ENCODE data around the gene RGS9. TPM values are rescaled to one million over a fixed set of nuclear protein-coding genes. Genes with fewer than 3 reads are reported as not detected.

RGS9 gene
- total and polyA plus RNA-seq, 10 of the 15 experiments (the other 5 are each of a cell fraction or from before 2014, with no cell fraction given) = 1.1 to 10.6 (median 5.6) TPM

DNA sequence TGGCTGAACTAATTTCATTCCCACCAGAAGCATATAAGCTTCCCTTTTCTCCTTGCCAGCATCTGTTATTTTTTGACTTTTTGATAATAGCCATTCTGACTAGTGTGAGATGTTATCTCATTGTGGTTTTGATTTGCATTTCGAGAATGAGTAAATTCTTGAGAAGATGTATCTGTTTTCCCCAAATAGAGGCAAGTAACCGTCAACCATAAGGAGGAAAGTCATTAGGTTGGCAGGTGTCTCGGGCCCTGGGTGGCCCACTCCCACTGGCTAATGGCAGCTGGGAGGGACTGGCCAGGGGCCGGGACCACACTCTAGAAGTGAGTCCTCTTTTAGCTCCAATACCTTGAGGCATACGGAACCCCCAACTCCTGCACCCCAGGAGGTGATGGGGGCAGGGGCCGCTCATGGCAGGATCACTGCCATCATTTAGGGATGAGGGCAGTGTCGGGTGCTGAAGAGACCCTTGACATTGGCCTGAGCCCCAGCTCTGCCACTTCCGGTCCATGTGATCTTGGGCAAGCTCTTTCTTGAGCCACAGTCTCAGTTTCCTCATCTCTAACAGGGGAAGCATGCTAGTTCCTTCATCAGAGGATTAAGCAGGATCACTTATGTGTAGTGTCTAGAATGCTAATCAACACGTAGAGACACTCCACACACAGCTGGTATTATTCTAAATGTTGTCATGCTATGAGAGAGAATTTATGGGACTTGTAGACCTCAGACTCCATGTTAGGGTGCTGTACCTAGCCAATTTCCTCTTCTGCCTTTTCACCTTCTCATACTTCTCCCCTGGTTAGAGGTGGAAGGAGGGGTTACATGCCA, 44.3 kb downstream of the RGS9 start (continued):
- TF ChIP-seq SP1 (IDR thresholded peaks at IDR 0.05; ENCODE audit: low read depth, low read length) (peak; percentile 13), ESRRA (IDR thresholded peaks at IDR 0.05; ENCODE audit: low read length) (no peak), IKZF1 (conservative IDR thresholded peaks at IDR 0.05) (peak; percentile 97), SMAD1 (IDR thresholded peaks at IDR 0.05; ENCODE audit: low read depth, partially characterized antibody) (no peak), ZBED1 (IDR thresholded peaks at IDR 0.05; ENCODE audit: borderline replicate concordance) (peak; percentile 91), POLR2AphosphoS5 (IDR thresholded peaks at IDR 0.05; ENCODE audit: low read length) (peak; percentile 61; the same call in 1 of the 2 replicates), NR2C1 (IDR thresholded peaks at IDR 0.05) (no peak), TBL1XR1 (IDR thresholded peaks at IDR 0.05; ENCODE audit: low read depth, low read length) (peak; percentile 75; the same call in 1 of the 2 replicates), HDAC2 (IDR thresholded peaks at IDR 0.05) (0 out of 2 replicates have a peak, but pooled peaks have one; percentile 82), GABPA (IDR thresholded peaks at IDR 0.05; ENCODE audit: low read depth) (0 out of 2 replicates have a peak, but pooled peaks have one; percentile 38), PAX5 (IDR thresholded peaks at IDR 0.05; ENCODE audit: borderline replicate concordance, low read depth, low read length) (no peak), ZNF207 (IDR thresholded peaks at IDR 0.05; ENCODE audit: borderline replicate concordance) (0 out of 2 replicates have a peak, but pooled peaks have one; percentile 65), BACH1 (IDR thresholded peaks at IDR 0.05; ENCODE audit: borderline replicate concordance) (peak; percentile 69; the same call in 1 of the 2 replicates), YY1 (IDR thresholded peaks at IDR 0.05; ENCODE audit: low read depth, low read length) (peak; percentile 81; the same call in 1 of the 2 replicates), KAT2A (conservative IDR thresholded peaks at IDR 0.05; ENCODE audit: control insufficient read depth, low read depth, low read length) (no peak)
- TF ChIP-seq, protein P1, sequence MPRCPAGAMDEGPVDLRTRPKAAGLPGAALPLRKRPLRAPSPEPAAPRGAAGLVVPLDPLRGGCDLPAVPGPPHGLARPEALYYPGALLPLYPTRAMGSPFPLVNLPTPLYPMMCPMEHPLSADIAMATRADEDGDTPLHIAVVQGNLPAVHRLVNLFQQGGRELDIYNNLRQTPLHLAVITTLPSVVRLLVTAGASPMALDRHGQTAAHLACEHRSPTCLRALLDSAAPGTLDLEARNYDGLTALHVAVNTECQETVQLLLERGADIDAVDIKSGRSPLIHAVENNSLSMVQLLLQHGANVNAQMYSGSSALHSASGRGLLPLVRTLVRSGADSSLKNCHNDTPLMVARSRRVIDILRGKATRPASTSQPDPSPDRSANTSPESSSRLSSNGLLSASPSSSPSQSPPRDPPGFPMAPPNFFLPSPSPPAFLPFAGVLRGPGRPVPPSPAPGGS (IDR thresholded peaks at IDR 0.05; ENCODE audit: borderline replicate concordance, insufficient read depth, low read depth, low read length, poor library complexity, severe bottlenecking) = no peak
- TF ChIP-seq, protein P2, sequence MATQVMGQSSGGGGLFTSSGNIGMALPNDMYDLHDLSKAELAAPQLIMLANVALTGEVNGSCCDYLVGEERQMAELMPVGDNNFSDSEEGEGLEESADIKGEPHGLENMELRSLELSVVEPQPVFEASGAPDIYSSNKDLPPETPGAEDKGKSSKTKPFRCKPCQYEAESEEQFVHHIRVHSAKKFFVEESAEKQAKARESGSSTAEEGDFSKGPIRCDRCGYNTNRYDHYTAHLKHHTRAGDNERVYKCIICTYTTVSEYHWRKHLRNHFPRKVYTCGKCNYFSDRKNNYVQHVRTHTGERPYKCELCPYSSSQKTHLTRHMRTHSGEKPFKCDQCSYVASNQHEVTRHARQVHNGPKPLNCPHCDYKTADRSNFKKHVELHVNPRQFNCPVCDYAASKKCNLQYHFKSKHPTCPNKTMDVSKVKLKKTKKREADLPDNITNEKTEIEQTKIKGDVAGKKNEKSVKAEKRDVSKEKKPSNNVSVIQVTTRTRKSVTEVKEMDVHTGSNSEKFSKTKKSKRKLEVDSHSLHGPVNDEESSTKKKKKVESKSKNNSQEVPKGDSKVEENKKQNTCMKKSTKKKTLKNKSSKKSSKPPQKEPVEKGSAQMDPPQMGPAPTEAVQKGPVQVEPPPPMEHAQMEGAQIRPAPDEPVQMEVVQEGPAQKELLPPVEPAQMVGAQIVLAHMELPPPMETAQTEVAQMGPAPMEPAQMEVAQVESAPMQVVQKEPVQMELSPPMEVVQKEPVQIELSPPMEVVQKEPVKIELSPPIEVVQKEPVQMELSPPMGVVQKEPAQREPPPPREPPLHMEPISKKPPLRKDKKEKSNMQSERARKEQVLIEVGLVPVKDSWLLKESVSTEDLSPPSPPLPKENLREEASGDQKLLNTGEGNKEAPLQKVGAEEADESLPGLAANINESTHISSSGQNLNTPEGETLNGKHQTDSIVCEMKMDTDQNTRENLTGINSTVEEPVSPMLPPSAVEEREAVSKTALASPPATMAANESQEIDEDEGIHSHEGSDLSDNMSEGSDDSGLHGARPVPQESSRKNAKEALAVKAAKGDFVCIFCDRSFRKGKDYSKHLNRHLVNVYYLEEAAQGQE (IDR thresholded peaks at IDR 0.05; ENCODE audit: low read depth, low read length) = no peak
- TF ChIP-seq, protein P3, sequence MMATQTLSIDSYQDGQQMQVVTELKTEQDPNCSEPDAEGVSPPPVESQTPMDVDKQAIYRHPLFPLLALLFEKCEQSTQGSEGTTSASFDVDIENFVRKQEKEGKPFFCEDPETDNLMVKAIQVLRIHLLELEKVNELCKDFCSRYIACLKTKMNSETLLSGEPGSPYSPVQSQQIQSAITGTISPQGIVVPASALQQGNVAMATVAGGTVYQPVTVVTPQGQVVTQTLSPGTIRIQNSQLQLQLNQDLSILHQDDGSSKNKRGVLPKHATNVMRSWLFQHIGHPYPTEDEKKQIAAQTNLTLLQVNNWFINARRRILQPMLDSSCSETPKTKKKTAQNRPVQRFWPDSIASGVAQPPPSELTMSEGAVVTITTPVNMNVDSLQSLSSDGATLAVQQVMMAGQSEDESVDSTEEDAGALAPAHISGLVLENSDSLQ (IDR thresholded peaks at IDR 0.05) = peak; percentile 43
- TF ChIP-seq, protein P4, sequence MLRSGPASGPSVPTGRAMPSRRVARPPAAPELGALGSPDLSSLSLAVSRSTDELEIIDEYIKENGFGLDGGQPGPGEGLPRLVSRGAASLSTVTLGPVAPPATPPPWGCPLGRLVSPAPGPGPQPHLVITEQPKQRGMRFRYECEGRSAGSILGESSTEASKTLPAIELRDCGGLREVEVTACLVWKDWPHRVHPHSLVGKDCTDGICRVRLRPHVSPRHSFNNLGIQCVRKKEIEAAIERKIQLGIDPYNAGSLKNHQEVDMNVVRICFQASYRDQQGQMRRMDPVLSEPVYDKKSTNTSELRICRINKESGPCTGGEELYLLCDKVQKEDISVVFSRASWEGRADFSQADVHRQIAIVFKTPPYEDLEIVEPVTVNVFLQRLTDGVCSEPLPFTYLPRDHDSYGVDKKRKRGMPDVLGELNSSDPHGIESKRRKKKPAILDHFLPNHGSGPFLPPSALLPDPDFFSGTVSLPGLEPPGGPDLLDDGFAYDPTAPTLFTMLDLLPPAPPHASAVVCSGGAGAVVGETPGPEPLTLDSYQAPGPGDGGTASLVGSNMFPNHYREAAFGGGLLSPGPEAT (IDR thresholded peaks at IDR 0.05; ENCODE audit: low read depth) = peak; percentile 89

All from GM12878 (cell line).